CD4-positive, alpha-beta T cell treated with Interleukin-6 at 100 ng/mL for 8 hours (primary cell): ENCODE data around the gene C19orf44.
A peak's percentile ranks its signal among the peaks of the same experiment; 100 is the strongest.

Source experiments
- DNase-seq: peaks from one replicate; pipeline ENCODE4 v3.0.0-alpha.2; 2020; ENCODE audit warnings: mixed read lengths, low spot score

The C19orf44 gene

GRCh38 chr19:16518061-16518460 lies 21.9 kb downstream of the C19orf44 start:
- DNase-seq: no peak

GRCh38 chr19:16518483-16519229 lies 22.5 kb downstream of the C19orf44 start:
- no peak for DNase-seq

- DNase-seq: no peak
These were observed 23.1 kb downstream of the C19orf44 start for GRCh38 chr19:16519230-16519687.

GRCh38 chr19:16520074-16520973 lies 24.1 kb downstream of the C19orf44 start:
- no peak for DNase-seq

- no peak for DNase-seq
These were observed 24.9 kb downstream of the C19orf44 start for GRCh38 chr19:16520986-16521624.

GRCh38 chr19:16521715-16522289 lies 25.6 kb downstream of the C19orf44 start:
- no peak for DNase-seq

GRCh38 chr19:16522559-16523377 lies 26.6 kb downstream of the C19orf44 start:
- DNase-seq: no peak

GRCh38 chr19:16524991-16525734 lies 29.0 kb downstream of the C19orf44 start:
- no peak for DNase-seq

- no peak for DNase-seq
These were observed 29.7 kb downstream of the C19orf44 start for GRCh38 chr19:16525751-16526481.

GRCh38 chr19:16527334-16527935 lies 31.2 kb downstream of the C19orf44 start:
- no peak for DNase-seq

- peak; percentile 36 for DNase-seq
These were observed 31.9 kb downstream of the C19orf44 start for GRCh38 chr19:16527971-16528521.

- no peak for DNase-seq
These were observed 33.4 kb downstream of the C19orf44 start for GRCh38 chr19:16529466-16530144.

- DNase-seq: no peak
These were observed 34.6 kb downstream of the C19orf44 start for GRCh38 chr19:16530540-16531379.

GRCh38 chr19:16531380-16531669 lies 35.1 kb downstream of the C19orf44 start:
- DNase-seq: no peak

- DNase-seq: no peak
These were observed 36.4 kb downstream of the C19orf44 start for GRCh38 chr19:16532440-16533234.

- DNase-seq: no peak
These were observed 39.2 kb downstream of the C19orf44 start for GRCh38 chr19:16535381-16535780.

GRCh38 chr19:16536130-16536529 lies 39.9 kb downstream of the C19orf44 start:
- no peak for DNase-seq
